T-helper 9 cell (primary cell): Measurements from ENCODE around the gene DKK2.

ENCODE experiments used
- DNase-seq: peaks from one replicate; pipeline ENCODE4 v3.0.0-alpha.2; 2020
- total RNA-seq, 2 donors: gene quantifications; one replicate each; lab custom pipeline; 2026; lab: John Stamatoyannopoulos, UW

DKK2 gene, protein sequence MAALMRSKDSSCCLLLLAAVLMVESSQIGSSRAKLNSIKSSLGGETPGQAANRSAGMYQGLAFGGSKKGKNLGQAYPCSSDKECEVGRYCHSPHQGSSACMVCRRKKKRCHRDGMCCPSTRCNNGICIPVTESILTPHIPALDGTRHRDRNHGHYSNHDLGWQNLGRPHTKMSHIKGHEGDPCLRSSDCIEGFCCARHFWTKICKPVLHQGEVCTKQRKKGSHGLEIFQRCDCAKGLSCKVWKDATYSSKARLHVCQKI
- total RNA-seq, result 0 reads per million in 2 donors

DNA sequence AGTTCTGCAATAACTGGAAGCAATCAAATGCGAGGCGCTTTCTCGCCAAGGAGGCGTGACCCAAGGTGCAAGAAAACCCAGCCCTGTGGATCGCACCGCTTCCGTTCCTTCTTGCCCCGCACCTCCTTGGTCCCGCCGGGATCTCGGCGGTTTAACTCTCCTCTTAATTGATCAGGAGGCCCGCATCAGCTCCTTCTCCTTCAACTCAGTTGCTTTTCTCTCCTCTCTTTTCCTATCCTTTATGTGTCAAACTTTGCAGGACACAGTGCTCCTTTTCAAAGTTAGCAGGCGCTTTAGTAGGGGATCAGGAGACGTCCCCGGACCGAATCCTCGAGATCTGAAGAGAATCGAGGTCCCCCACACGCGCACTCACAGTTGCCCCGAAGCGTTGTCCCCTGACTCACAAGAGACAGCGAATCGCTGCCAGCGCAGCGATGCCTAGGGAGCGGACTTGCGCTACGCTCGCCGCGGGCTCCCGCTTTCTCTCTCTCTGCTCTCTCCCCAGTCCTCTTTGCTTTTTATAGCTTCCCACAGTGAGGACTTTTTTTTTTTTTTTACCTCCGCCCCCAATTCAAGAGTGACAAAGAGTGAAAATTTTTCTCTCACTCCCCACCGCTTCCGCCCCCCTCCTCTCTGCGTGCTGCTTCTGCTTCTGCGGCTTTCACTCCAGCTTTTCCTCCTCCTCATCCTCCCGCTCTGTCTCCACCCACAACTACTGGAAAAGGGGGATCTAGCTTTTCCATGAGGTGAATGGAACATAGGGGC lies at the start of gene DKK2:
DKK2 (minus strand) TSS at position 495 of the 765 bp plus-strand sequence. CDS start 722 bp downstream, outside the sequence.
- no peak for DNase-seq

DNA sequence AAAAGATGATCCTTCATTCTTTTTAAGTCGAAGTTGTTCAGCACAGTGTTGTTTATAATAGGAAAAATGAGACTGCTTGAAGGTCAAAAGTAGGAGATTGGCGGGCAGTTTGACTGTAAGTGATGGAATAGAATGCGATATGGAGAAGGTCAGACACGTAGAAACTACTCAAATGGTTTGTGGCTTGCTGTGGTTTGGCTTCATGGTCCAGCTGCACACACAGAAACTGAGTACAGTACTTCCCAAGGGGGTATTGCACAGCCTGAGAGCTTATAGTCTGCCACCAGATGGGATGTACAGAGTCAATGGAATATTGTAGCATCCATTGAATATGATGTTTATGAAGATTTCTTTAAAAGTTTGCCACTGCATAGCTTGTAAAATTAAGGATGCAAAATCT lies 41.1 kb upstream of the DKK2 start:
- no peak for DNase-seq

DNA sequence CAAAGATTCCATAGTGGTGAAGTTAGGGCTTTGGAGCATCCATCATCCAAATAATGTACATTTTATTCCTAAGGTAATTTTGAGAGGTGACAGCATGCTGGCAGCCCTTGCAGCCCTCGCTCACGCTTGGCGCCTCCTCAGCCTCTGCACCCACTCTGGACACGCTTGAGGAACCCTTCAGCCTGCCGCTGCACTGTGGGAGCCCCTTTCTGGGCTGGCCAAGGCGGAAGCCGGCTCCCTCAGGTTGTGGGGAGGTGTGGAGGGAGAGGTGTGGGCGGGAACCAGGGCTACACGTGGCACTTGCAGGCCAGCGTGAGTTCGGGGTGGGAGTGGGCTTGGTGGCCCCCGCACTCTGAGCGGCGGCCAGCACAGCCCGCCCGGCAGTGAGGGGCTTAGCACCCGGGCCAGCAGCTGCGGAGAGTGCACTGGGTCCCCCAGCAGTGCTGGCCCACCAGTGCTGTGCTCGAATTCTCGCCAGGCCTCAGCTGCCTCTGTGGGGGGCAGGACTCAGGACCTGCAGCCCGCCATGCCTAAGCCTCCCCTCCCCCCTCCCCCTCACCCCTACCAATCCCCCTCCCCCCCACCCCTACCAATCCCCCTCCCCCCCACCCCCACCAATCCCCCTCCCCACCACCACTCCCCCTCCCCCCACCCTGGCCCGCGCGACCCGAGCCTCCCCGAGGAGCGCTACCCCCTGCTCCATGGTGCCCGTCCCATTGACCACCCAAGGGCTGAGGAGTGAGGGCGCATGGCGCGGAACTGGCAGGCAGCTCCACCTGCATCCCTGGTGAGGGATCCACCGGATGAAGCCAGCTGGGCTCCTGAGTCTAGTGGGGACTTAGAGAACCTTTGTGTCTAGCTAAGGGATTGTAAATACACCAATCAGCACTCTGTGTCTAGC lies 37.0 kb upstream of the DKK2 start:
- DNase-seq, result no peak

DNA sequence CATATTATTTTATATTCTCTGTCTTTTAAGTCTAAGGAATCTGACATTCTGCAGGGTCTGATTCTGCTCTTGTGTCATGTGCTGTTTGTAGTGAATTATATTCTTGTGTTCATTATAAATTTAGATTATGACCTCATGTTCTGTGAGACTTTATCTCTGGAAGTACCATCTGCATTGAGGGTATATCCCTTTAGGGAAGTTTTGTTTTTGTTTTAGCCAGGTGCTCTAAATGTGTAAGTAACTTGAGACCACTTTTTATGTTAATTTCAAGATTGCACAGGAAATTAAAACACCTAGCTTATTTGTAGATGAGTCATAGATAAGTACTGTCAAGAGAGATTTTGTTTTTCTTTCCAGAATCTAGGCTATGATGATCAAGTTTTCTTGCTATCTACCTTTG lies 35.0 kb upstream of the DKK2 start:
- no peak for DNase-seq

DNA sequence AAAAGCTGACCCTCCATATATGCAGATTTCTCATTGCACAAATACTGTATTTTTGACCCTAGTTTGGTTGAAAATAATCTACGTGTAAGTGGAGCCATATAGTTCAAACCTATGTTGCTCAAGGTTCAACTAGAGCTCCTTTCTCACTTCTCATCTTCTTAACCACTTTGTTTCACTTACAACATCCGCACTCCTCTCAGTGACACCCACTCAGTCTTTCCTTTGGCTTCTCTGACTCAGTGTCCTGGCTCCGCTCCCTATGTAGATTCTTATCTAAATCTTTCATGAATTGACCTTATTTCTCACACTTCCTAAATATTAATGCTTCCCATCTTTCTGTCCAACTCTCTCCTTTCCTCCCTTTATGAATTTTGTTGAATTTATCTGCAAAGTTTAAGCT lies 32.9 kb upstream of the DKK2 start:
- DNase-seq, result no peak

DNA sequence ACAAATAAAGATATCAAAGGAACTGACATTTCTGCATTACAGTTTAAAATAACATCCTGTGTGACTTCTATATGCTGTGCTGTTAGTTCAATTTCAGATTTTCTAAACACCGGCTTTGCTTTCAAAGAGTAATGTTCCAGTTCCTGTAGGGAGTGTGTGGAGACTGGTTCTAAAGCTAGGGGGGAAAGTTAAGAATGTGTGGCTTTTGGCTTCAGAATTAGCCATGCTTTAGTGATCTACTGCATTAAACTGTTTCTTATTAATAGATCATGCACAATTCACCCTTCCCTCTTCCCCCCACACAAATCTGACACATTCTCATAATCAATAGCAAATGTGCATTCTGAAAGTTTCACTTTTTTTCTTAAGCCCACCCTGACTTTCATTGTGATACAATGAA lies 32.0 kb upstream of the DKK2 start:
- DNase-seq, result no peak

DNA sequence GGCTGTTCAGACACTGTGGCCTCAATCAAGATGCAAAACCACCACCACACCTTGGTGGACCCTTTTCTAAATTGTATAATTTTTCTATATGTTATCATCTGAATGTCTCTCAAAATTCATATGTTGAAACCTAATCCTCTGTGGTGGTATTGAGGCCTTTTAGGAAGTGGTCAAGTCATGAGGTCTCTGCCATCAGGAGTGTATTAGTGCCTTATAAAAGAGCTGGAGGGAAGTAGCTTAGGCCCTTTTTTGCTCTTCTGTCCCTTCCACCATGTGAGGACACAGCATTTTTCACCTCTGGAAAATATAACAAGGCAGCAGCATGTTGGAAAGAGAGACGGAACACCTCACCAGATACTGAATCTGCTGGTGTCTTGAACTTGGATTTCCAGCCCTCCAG lies 30.5 kb upstream of the DKK2 start:
- no peak for DNase-seq

DNA sequence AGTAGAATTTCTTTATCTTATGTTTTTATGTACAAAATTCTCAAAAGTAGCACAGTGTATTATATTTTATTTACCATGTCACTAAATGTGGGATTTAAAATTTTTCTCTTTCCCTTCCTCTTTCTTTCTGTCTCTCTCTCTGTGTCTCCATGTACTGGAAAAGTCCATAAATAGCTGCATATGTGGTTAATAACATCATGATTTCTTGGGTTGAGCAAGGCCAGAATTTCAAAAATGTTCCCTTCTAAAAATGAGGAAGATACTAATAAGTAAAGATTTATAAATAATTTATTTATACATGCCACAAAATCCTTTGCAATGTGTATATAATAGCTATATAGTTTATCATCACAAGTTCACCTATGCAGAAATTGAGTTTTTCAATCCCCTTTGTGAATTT lies 29.1 kb upstream of the DKK2 start:
- DNase-seq, result no peak

DNA sequence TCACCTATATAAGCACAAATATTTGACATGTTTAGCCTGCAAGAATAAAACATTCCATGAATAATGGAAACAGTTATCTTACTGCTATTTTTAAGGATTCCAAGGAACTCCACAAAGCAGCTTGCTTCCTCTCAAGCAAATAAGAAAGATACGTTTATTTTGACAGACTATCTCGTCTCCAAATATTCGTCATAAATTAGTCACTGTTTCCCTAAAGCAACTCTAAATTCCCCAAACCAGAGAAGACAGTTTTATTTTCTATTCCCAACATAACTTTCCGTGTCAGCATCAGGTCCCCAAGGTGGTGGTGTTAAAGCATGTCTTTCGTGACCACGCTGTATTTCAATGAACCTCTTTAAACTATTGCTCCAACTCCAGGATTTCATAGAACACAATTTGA lies 24.3 kb upstream of the DKK2 start:
- DNase-seq, result no peak

DNA sequence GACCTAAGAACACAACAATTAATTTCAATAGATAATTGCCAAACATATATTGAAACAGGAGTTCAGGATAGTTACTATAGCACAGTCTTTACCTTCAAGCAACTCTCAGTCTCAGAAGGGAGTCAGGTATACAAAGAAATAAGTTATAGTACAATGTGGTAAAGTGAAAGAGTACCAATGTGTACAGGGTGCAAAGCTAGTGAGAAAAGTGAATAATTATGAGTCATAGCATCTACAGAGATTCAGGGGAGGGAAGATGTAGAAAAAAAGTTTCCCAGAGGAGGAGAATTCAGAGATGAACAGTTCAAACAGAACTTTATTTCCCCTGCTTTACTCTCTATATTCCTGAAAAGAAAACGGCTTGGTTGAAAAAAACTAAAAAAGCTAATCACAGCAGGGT lies 22.7 kb upstream of the DKK2 start:
- DNase-seq, result no peak

DNA sequence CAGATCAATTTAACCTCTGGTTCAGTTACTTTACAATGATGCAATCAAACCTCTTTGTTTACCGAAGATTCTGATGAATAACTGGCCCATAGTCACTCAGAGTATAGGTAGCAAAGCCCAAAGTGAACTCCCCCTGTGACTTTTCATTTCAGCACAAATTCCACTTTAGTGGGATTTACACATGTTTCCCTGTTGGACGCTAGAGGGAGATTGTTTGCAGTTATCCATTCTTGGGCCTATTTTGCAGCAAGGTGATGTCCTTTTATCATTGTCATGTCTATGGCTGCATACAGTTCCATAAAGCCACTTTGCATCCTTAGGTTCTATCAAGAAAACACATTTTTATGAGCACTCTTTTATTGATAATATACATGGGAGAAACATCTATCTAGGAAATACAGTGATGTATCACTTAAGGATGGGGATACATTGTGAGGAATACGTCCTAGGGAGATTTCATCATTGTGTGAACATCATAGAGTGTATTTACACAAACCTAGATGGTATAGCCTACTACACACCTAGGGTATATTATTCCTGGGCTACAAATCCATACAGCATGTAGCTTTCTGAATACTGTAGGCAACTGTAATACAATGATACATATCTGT lies 14.5 kb upstream of the DKK2 start:
- no peak for DNase-seq

DNA sequence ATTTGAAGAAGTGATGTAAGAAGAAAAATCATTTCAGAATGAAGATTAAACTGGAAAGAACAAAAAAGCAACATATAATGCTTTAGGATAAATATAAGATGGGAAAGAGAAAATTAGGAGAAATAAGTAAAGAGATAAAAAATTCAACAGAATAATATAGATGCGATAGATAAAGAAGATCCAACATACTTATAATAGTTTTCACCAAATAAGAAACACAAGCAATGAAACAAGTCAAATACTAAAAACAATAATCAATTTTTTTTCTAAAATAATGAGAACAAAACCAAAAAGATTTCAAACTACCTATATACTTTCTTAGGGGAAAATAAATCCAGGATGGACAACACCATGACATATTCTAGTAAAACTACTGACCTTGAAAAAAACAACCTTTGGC lies 10.1 kb upstream of the DKK2 start:
- no peak for DNase-seq

DNA sequence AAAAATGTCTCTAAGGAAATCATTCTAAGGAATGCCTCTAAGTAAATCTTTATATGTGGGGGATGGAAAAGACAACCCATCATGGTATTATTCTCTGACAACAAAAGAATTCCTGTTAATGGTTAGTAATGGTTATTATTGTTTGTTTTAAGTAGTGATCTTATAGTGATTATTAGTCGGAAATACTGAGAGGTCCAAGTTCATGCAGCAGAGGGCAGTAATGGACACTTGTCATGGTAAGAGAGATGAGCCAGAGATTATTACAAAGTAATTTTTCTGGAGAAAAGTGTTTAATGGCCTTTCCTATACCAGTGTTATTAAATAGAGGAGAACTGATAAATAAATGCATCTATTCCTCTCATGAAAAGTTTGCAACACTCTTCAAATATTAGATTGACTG lies 8.1 kb upstream of the DKK2 start:
- DNase-seq, result no peak

DNA sequence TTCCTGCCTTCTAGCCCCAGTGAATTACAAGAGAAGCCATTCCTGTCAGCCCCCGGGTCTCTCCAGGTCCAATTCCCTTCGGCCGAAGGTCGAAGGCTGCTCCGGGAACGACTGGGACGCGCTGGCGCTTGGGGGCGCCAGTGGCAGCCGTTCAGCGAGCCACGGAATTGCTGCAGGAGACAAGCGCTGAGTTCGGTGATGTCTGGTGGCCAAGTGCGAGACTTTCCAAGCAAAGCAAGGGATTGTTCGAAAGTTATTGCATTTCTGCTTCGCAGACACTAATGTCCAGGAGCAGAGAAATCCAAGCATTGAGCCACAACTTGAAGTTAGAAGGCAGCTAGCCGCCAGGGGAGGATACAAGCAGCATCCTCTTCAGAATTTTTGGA lies 1.1 kb upstream of the DKK2 start:
- DNase-seq, result no peak

DNA sequence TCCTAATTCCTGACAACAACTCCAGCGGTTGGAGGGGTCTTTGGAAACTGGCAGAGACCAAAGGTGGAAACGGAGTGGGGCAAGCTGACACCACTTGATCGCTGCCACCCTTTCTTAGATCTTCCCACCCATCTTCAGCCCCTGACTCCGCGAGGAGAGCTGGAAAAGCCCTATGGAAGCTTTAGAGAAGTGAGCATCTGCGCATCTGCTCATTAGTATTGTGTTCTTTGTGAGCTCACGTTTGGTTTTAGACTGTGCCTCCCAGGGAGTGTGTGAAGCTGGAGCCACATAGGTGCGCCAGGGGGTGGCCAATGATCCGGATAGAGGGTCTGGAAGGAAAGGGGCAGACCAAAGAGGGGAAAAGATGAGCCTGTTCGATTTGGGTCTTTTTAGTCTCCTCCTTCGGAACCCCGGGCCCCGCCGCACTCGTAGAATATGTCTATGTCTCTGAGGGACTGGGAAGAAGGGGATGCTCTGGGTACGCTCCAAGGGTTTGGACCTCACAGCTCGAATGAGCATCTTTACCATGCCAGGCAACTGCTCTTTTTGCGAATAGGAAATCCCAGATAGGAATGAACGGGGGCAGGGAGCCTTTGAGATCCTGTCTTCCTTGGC lies 578 bp upstream of the DKK2 start:
- no peak for DNase-seq

DNA sequence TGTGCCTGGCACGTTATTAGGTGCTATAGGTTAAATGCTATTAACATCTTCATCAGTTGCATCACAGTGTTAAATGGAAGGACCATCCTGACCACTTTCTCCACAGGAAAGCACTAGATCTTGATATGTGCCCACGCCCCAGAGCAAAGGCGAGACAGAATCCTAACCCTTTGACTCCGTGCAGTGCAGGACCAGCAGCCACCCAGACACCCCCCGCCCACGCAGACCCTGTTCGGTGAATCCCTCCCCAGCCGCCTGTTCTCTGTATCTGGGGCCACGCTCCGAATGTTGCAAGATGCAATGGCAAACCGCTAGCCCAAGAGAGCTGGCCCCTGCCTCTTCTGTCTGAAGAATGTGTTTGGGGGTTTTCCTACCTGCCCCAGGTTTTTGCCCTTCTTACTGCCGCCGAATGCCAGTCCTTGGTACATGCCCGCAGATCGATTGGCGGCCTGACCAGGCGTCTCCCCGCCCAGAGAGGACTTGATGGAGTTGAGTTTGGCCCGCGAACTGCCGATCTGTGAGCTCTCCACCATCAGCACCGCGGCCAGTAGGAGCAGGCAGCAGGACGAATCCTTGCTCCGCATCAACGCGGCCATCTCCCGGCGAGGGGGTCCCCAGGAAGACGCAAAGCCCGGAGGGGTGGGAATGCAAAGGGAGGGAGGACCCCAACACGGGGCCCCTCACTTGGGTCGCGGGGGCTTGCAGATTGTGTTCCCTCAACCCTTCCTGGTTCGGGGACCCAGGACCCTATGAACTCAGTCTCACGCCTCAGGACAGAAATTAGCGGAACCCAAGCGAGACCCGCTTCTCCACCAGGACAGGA lies 906 bp downstream of the DKK2 start:
- no peak for DNase-seq

DNA sequence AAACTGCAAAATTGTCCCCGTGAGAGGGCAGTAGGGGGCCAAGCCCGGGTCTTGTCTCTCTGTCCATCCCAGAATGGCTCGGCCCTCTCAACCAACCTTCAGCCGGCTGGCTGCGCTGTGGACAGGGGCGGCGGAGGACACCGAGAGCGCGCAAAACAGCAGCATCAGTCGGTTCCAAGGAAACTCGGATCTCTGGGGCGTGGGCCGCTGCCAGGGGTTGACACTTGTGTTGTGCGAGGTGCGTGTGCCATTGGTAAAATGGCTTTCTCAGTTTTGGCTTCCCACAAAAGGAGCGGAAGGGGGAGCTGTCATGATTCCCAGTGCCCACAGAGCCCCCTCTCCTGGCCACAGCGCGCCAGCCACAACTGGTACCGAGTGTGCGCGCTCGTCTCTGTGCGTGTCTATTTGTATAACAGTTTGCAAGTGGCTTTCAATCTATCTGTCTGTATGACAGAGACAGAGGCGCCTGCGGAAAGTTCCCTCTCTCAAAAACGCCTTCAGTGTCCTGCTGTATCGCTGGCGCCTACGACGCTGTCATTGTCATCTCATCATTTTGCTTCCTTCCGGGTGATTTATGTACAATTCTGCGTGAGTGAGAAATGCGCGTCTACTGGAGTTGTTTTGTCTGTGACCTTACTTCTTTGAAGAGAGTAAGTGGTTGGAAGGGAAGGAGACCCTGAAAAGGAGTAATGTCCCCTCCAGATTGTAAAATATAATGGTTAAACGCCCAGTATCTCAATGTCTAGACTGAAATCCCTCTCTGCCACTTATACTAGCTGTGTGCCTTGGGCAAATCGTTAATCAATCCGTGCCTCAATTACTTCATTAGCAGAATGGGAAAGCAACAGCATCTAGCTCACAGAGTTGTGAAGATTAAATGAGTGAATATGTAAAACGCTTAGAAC lies 1.8 kb downstream of the DKK2 start:
- DNase-seq, result no peak

DNA sequence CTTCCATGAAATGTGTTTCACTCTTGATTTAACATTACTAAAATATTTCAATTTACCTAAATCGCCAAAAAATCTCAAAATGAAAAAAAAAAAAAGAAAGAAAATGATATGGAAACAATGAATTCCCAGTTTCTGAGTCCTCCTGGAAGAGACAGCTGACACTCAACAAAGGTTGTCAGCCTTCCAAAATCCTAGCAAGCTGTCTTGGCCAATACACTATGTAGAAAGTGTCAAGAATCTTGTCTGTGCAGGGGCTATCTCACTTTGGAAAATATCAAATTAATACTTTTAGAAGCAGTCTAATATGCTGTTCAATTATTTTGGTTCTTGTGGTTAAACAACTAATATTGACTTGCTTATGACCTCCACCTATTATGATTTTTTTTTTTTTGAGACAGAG lies 8.7 kb downstream of the DKK2 start:
- DNase-seq, result no peak

DNA sequence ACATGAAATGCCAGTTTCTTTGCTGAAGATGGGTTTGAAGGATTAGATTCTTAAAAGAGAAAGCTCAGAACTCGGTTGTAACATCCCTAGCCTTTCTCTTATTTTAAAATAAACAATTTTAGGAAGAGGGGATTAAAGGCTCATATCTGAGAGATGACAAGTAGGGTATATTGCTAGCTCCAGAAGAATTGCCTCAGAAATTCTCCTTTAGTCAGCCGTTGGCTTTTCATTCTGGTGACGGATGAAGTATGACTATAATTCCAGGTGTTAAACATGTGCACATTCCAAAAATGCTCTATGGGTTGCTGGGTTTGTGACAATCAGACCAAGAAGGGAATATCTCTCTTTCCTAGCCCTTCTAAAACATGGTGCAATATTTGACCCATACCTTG lies 17.8 kb downstream of the DKK2 start:
- DNase-seq, result no peak

DNA sequence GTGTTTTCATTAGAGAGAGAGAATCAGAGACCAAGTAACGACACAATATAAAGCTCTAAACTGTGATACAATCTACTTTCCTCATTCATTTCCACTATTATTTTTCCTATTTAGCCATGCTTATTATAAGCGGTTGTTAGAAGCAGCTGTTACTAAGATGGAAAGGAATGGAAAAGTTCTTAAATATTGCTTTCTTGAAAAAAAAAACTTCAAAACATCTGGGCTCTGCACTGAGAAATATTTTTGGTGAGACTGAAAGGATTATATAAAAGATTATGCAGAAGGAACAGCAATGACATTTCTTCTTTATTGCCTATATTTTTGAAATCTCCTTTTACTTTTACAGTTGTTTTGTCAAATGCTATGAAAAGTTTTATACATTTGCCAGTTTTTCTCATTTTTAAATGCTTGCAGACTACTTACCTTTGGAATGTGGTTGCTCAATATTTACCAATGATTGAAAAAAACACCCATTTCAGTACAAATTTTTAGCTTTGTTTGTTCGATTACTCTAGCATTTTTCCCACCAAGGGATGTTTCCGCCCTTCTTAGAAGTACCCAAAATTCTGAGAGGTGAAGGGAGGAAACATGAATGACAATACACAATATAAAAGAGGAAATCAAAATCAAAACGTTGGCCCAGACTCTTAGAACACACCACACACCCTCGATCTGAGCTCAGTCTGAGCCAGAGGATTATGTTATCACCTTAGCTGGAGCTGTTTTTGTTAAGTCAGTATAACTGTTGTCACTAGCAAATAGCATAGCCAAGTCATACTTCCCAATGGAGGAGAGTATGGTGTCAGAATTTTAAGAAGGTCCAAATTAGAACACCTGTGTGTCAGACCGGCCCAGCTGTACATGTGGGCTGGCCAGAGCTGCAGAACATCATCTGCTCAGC lies 18.4 kb downstream of the DKK2 start:
- no peak for DNase-seq
